Measurements from ENCODE around the gene KIF23.

KIF23 gene

GRCh38 chr15:69395460-69395859, 18.7 kb upstream of the KIF23 start:
- DNase-seq = no peak

GRCh38 chr15:69395991-69396390, 18.2 kb upstream of the KIF23 start:
- no peak for DNase-seq

DNA sequence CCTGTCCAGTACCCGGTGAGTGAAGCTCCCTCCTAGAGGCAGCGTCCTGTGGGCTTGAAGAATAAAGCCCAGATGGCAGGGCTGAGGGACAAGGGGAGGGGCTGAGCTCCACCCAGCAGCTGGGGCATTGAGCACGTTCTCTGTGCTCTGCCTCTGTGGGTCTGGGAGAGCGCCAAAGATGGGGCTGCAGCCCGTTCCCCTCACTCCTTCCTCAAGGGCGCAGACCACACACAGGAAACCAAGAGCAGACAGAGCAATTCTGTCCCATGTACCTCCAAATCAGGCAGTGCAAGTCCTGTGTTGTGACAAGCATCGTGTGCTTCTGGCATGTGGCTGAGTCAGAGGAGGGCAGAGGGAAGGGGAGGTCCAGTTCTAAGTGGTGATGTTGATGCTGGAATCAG, 15.7 kb upstream of the KIF23 start:
- DNase-seq = peak; percentile 63

DNA sequence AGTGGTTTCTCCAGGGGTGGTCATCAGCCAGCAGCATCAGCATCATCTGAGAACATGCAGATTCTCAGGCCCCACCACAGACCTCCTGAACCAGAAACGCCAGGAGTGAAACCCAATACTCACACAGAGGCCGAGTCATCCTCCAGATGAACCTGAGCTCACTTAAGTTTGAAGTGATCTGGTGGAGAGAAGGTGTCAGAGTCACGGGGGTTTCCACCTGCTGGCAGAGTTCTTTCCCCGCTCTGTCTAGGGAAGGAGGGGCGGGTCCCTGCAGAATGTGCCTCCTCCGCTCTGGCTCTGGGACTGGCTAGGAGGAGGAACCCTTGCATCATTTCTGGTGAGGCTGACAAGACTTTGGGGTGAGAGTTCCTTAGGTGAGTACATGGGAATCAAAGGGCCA, 13.3 kb upstream of the KIF23 start:
- DNase-seq = no peak

- DNase-seq = no peak
Observed at GRCh38 chr15:69402816-69403215, 11.3 kb upstream of the KIF23 start.

DNA sequence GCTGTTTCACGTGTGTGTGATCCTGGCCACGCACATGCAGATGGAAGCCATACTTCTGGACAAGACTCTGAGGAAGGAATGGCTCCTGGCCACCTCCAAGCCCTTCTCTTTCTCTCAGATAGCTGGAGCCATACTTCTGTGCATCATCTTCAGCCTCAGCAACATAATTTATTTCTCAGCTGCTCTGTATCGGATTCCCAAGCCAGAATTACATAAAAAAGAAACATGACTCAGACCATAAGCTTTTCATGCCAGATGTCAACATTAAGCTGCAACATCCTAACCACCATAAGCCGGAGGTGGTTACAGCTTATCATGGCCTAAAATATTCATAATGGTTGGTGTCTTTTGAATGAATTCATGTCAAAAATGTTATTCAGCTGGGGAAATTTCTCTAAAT, 10.6 kb upstream of the KIF23 start:
- DNase-seq = peak; percentile 92

GRCh38 chr15:69405110-69405509, 9.0 kb upstream of the KIF23 start:
- DNase-seq = no peak

- no peak for DNase-seq
Observed at GRCh38 chr15:69407719-69408400, 6.3 kb upstream of the KIF23 start.

- no peak for DNase-seq
Observed at GRCh38 chr15:69408841-69409240, 5.3 kb upstream of the KIF23 start.

GRCh38 chr15:69410248-69410874, 3.8 kb upstream of the KIF23 start:
- DNase-seq = peak; percentile 24

GRCh38 chr15:69412274-69412673, 1.9 kb upstream of the KIF23 start:
- DNase-seq = no peak

GRCh38 chr15:69412701-69413100, 1.4 kb upstream of the KIF23 start:
- no peak for DNase-seq

DNA sequence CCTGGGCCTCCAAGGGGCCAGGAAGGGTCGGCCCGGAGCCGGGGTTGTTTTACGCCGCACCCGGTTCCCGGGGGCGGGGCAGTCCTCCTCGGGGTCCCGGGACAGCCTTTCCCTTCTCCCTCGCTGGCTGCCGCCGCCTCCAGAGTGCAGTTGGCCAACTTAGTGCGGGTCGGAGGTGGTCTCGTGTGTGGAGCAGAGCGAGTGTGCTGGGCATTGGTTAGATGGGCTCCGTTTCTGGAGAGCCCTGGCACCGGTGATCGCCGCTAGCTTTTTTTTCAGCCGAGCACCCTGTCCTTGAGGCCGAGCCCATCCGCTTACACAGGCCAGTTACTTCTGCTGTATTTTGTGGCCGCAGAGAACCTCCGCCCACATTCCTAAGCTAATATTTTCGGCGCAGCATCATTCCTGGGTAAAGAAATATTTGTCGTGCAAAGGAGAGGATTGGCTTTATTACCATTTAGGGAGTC, 585 bp downstream of the KIF23 start:
- DNase-seq = peak; percentile 95

GRCh38 chr15:69415381-69415780, 1.2 kb downstream of the KIF23 start:
- DNase-seq = peak; percentile 34

DNA sequence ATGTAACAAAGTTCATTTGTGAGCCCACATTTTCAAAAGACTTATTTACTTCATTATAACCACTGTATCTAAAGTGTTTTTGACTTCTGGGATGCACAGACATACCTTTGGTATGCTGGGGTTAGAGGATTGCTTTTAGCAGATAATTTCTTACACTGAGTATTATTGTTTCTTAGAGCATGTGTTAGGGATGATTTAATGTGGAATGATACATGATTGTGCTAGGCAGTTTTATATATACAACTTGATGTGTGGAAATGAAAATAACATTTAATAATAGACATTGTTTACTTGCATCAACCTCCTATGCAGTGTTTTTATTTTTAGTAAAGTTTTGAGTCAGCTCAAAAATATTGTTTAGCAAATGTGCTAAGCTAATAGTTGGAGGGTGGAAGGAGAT, 3.4 kb downstream of the KIF23 start:
- peak; percentile 25 for DNase-seq

DNA sequence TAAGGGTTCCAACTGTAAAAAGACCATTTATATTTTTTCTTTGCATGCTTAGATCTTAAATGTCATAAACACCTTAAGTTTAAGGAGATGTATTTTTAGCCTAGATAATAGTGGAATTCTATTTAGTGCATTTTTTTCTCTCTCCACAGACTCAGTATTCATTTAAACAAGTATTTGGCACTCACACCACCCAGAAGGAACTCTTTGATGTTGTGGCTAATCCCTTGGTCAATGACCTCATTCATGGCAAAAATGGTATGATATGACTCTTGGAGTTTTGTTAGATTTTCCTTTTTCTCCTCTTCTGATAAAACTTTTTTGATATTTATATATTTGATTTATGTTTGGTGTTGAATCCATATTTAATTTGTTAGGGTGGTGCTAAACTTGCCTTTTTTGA, 7.3 kb downstream of the KIF23 start:
- DNase-seq = no peak

DNA sequence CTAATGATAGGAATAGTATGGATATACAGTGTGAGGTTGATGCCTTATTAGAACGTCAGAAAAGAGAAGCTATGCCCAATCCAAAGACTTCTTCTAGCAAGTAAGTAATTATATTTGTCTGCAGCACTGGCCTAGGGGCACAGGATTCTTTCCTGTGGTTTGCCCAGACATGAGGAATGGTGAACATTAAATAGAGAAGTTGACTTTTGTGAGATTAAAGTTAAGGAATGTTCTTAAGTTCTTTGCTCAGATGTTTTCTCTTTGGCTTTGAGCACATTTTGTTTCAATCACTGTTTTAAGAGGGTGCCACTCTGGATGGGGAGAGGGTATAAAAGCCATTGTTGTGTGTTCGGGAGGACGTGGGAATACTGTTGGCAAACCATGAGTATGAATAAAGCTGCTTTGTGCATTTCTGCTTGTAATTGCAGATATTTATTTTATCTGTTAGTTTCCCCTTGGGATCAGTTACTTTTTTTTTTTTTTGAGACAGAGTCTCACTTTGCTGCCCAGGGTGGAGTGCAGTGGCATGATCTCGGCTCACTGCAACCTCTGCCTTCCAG, 8.3 kb downstream of the KIF23 start:
- no peak for DNase-seq

DNA sequence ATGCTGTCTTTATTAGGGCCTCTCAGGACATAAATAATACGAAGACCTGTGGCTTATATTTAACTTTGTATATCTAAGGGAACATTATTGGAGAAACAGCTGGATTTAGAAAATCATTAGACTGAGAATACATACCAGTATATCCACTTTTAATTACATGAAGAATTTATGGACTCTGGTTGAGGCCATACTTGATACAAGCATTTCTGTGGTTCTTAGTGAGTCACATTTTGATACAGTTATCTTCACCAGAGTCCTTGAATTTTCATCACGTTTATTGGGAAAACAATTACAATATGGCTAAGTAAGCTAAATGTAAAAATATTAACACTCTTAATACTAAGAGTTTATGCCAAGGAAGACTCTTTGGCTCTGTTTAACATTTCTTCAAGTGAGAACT, 9.9 kb downstream of the KIF23 start:
- DNase-seq = peak; percentile 22

- no peak for DNase-seq
Observed at GRCh38 chr15:69424748-69425413, 10.7 kb downstream of the KIF23 start.

GRCh38 chr15:69433831-69434230, 19.7 kb downstream of the KIF23 start:
- DNase-seq = no peak

GRCh38 chr15:69434238-69434637, 20.1 kb downstream of the KIF23 start:
- DNase-seq = no peak

DNA sequence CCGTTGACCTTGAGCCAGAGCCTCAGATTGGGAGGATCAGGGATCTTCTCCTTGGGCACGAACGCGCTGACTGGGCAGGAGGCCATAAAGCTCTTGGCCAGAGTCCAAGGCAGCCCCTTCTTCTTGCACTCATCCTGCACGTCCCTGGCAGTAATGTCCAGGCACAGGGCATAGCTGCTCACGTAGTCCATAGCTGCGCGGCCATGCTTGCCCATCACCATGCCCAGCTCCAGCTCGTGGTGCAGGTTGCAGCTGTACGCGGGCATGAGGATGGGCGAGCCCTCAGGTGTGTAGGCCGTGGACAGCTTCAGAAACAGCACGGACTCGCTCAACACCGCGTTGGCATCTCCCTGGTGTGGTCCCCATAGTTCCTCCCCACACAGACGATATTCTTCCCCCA, 20.5 kb downstream of the KIF23 start:
- DNase-seq = no peak

DNA sequence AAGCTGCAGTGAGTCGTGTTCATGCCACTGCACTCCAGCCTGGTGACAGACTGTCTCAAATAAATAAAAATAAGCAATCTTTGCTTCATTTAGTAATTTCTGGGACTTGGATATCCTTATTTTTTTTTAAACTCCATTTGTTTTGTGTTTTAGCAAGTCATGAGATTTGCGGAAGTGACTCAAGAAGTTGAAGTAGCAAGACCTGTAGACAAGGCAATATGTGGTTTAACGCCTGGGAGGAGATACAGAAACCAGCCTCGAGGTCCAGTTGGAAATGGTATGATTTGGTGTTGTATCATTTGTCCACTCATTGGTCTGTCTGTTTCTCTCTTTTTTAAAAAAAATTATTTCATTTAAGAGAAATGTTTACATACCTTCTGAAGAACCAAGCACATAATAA, 21.8 kb downstream of the KIF23 start:
- DNase-seq = no peak

GRCh38 chr15:69436951-69437350, 22.8 kb downstream of the KIF23 start:
- DNase-seq = no peak

All from fibroblast of skin of right biceps (primary cell).